ENCODE results near the gene PTPRN2.

Gene PTPRN2

GRCh38 chr7:158112571-158113320 is 474.9 kb downstream of the PTPRN2 start:
- H3K4me3 ChIP-seq (ENCODE audit: low read depth, low read length), result no peak overlapping the region
- TF ChIP-seq CTCF (IDR thresholded peaks at IDR 0.05; ENCODE audit: low read depth, low read length, missing control alignments), result no peak
- DNase-seq (ENCODE audit: low read depth), result no peak

- TF ChIP-seq CTCF (IDR thresholded peaks at IDR 0.05; ENCODE audit: low read depth, low read length, missing control alignments), result no peak
- no peak for DNase-seq (ENCODE audit: low read depth)
- H3K4me3 ChIP-seq (ENCODE audit: low read depth, low read length), result no peak overlapping the region
Measured at GRCh38 chr7:158111906-158112570, 475.6 kb downstream of the PTPRN2 start.

- no peak for DNase-seq (ENCODE audit: low read depth)
- TF ChIP-seq CTCF (IDR thresholded peaks at IDR 0.05; ENCODE audit: low read depth, low read length, missing control alignments), result no peak
- no peak overlapping the region for H3K4me3 ChIP-seq (ENCODE audit: low read depth, low read length)
Measured at GRCh38 chr7:158111049-158111751, 476.4 kb downstream of the PTPRN2 start.

GRCh38 chr7:158110661-158111048 is 477.0 kb downstream of the PTPRN2 start:
- no peak for DNase-seq (ENCODE audit: low read depth)
- TF ChIP-seq CTCF (IDR thresholded peaks at IDR 0.05; ENCODE audit: low read depth, low read length, missing control alignments), result no peak
- no peak overlapping the region for H3K4me3 ChIP-seq (ENCODE audit: low read depth, low read length)

- no peak for TF ChIP-seq CTCF (IDR thresholded peaks at IDR 0.05; ENCODE audit: low read depth, low read length, missing control alignments)
- no peak overlapping the region for H3K4me3 ChIP-seq (ENCODE audit: low read depth, low read length)
- no peak for DNase-seq (ENCODE audit: low read depth)
Measured at GRCh38 chr7:158110034-158110590, 477.5 kb downstream of the PTPRN2 start.

- DNase-seq (ENCODE audit: low read depth), result no peak
- TF ChIP-seq CTCF (IDR thresholded peaks at IDR 0.05; ENCODE audit: low read depth, low read length, missing control alignments), result no peak
- H3K4me3 ChIP-seq (ENCODE audit: low read depth, low read length), result no peak overlapping the region
Measured at GRCh38 chr7:158109364-158110033, 478.1 kb downstream of the PTPRN2 start.
